CD4-positive, CD25-positive, alpha-beta regulatory T cell (primary cell): Measurements from ENCODE around the gene OR5AL1. TPM values are rescaled to one million over a fixed set of nuclear protein-coding genes. Genes with fewer than 3 reads are reported as not detected.

Experiments
- ATAC-seq, 2 donors: fragments of 150-1000 bp; cut with Tn5 transposase; one replicate each; pipeline ENCODE4 v1.10.0; 2021; ENCODE audit warnings: low read depth in 2 of 2, moderate number of reproducible peaks in 2 of 2, moderate library complexity in 1 of 2
- DNase-seq, 3 donors: peaks; one replicate each; pipeline versions ENCODE4 v3.0.0 to v3.0.0-alpha.2; 2012 to 2022; ENCODE audit warnings: mixed read lengths in 1 of 3
- H3K27ac ChIP-seq: one replicate; pipeline ENCODE4 v1.7.0; 2013; ENCODE audit warnings: mild to moderate bottlenecking, low read length; ENCODE audit not compliant: insufficient read depth, poor library complexity, severe bottlenecking
- H3K27me3 ChIP-seq: one replicate; pipeline ENCODE4 v1.7.0; 2013; ENCODE audit warnings: low read length; ENCODE audit not compliant: control insufficient read depth, insufficient read depth
- H3K36me3 ChIP-seq: one replicate; pipeline ENCODE4 v1.7.0; 2013; ENCODE audit warnings: mild to moderate bottlenecking, low read length, moderate library complexity; ENCODE audit not compliant: control insufficient read depth, insufficient read depth
- H3K4me1 ChIP-seq: 2 replicates; pipeline ENCODE4 v1.7.0; 2013; ENCODE audit warnings: mild to moderate bottlenecking, low read length; ENCODE audit not compliant: insufficient read depth, control insufficient read depth, poor library complexity, severe bottlenecking
- H3K4me3 ChIP-seq: one replicate; pipeline ENCODE4 v1.7.0; 2013; ENCODE audit warnings: low read depth, mild to moderate bottlenecking, low read length, moderate library complexity
- H3K9me3 ChIP-seq, 2 experiments: 1 replicate in 1 of 2; 2 replicates in 1 of 2; pipeline ENCODE4 v1.7.0; 2013; ENCODE audit warnings: low read length in 2 of 2, mild to moderate bottlenecking in 1 of 2, moderate library complexity in 1 of 2; ENCODE audit not compliant: control insufficient read depth in 2 of 2
- H3K27ac Mint-ChIP-seq, 3 donors: one replicate each; pipeline ENCODE4 v1.8.0; 2020 to 2022; ENCODE audit warnings: mild to moderate bottlenecking in 3 of 3, mixed read lengths in 3 of 3, moderate library complexity in 2 of 3
- H3K27me3 Mint-ChIP-seq: one replicate; pipeline ENCODE4 v1.8.0; 2022; ENCODE audit warnings: mild to moderate bottlenecking, mixed read lengths
- H3K36me3 Mint-ChIP-seq: one replicate; pipeline ENCODE4 v1.8.0; 2020; ENCODE audit warnings: mixed read lengths
- H3K4me1 Mint-ChIP-seq, 4 donors: one replicate each; pipeline ENCODE4 v1.8.0; 2020 to 2022; ENCODE audit warnings: mixed read lengths in 4 of 4, mild to moderate bottlenecking in 1 of 4
- H3K4me3 Mint-ChIP-seq, 4 donors: one replicate each; pipeline ENCODE4 v1.8.0; 2020 to 2022; ENCODE audit warnings: mild to moderate bottlenecking in 4 of 4, mixed read lengths in 4 of 4, moderate library complexity in 3 of 4
- H3K9me3 Mint-ChIP-seq, 7 donors: one replicate each; pipeline ENCODE4 v1.8.0; 2020 to 2022; ENCODE audit warnings: mixed read lengths in 7 of 7, mild to moderate bottlenecking in 3 of 7, moderate library complexity in 2 of 7
- polyA plus RNA-seq, 4 donors: library from polyadenylated mRNA; unstranded; fragments of 300-500 nt; fragmentation: Illumina TruSeq; gene quantifications; one replicate each; pipeline ENCODE4 v1.2.3, GENCODE V29; 2021
- total RNA-seq: library from RNA; stranded (reverse); gene quantifications from one replicate; pipeline ENCODE4 v1.2.3, GENCODE V29; 2022

The OR5AL1 gene
- total and polyA plus RNA-seq, 5 donors from 2014 or later: not detected

- no peak overlapping the region for H3K27ac Mint-ChIP-seq
- no peaks in the 10 kb centered on the region for H3K27me3 Mint-ChIP-seq
- peaks cover 0 to 2% of the 10 kb centered on the region in 2 experiments for H3K9me3 ChIP-seq
- H3K36me3 Mint-ChIP-seq: no peaks in the 10 kb centered on the region
- H3K4me1 Mint-ChIP-seq: no peaks in the 10 kb centered on the region
- no peak overlapping the region for H3K4me3 ChIP-seq
- no peaks in the 10 kb centered on the region for H3K36me3 ChIP-seq
- ATAC-seq (no peak), DNase-seq (no peak)
- no peak overlapping the region for H3K27ac ChIP-seq
- H3K27me3 ChIP-seq: no peaks in the 10 kb centered on the region
- no peaks in the 10 kb centered on the region for H3K4me1 ChIP-seq
- H3K4me3 Mint-ChIP-seq: no peak overlapping the region
- H3K9me3 Mint-ChIP-seq: peaks cover 1 to 18% (median 8%) of the 10 kb centered on the region in 7 donors
These were observed 41.0 kb downstream of the OR5AL1 start for GRCh38 chr11:56453521-56453920.

GRCh38 chr11:56457076-56457475 is 44.6 kb downstream of the OR5AL1 start:
- no peaks in the 10 kb centered on the region for H3K36me3 Mint-ChIP-seq
- no peaks in the 10 kb centered on the region for H3K27me3 ChIP-seq
- H3K4me3 Mint-ChIP-seq: no peak overlapping the region
- ATAC-seq (no peak), DNase-seq (no peak)
- H3K4me1 Mint-ChIP-seq: no peaks in the 10 kb centered on the region
- no peaks in the 10 kb centered on the region for H3K36me3 ChIP-seq
- no peak overlapping the region for H3K4me3 ChIP-seq
- H3K27me3 Mint-ChIP-seq: no peaks in the 10 kb centered on the region
- H3K4me1 ChIP-seq: no peaks in the 10 kb centered on the region
- H3K27ac ChIP-seq: no peak overlapping the region
- H3K27ac Mint-ChIP-seq: no peak overlapping the region
- H3K9me3 ChIP-seq: peaks cover 0 to 2% of the 10 kb centered on the region in 2 experiments
- H3K9me3 Mint-ChIP-seq: peaks cover 2 to 13% (median 7%) of the 10 kb centered on the region in 7 donors

Other genes starting within 250 kb of the OR5AL1 start
- gene OR5J2, start 236.1 kb upstream of the OR5AL1 start, total RNA-seq: not detected
- gene OR5J2, start 236.1 kb upstream of the OR5AL1 start, polyA plus RNA-seq: not detected
- gene OR5T2, start 178.4 kb upstream of the OR5AL1 start, total RNA-seq: not detected
- gene OR5T2, start 178.4 kb upstream of the OR5AL1 start, polyA plus RNA-seq: not detected
- not detected for gene OR5T3, start 160.4 kb upstream of the OR5AL1 start, total RNA-seq
- not detected for gene OR5T3, start 160.4 kb upstream of the OR5AL1 start, polyA plus RNA-seq
- not detected for gene OR5T1, start 138.5 kb upstream of the OR5AL1 start, total RNA-seq
- gene OR5T1, start 138.5 kb upstream of the OR5AL1 start, polyA plus RNA-seq: not detected
- not detected for gene OR8H1, start 120.4 kb upstream of the OR5AL1 start, total RNA-seq
- gene OR8H1, start 120.4 kb upstream of the OR5AL1 start, polyA plus RNA-seq: not detected
- not detected for gene OR8K3, start 97.6 kb upstream of the OR5AL1 start, total RNA-seq
- gene OR8K3, start 97.6 kb upstream of the OR5AL1 start, polyA plus RNA-seq: not detected
- not detected for gene OR8K1, start 66.7 kb upstream of the OR5AL1 start, total RNA-seq
- not detected for gene OR8K1, start 66.7 kb upstream of the OR5AL1 start, polyA plus RNA-seq
- gene OR8J1, start 58.4 kb upstream of the OR5AL1 start, total RNA-seq: not detected
- not detected for gene OR8J1, start 58.4 kb upstream of the OR5AL1 start, polyA plus RNA-seq
- gene OR8U1, start 37.1 kb upstream of the OR5AL1 start, total RNA-seq: not detected
- not detected for gene OR8U1, start 37.1 kb upstream of the OR5AL1 start, polyA plus RNA-seq
- not detected for gene OR5M3, start 60.7 kb downstream of the OR5AL1 start, total RNA-seq
- gene OR5M3, start 60.7 kb downstream of the OR5AL1 start, polyA plus RNA-seq: not detected
- not detected for gene OR5M8, start 78.7 kb downstream of the OR5AL1 start, total RNA-seq
- gene OR5M8, start 78.7 kb downstream of the OR5AL1 start, polyA plus RNA-seq: not detected
- gene OR5M11, start 130.6 kb downstream of the OR5AL1 start, total RNA-seq: not detected
- gene OR5M11, start 130.6 kb downstream of the OR5AL1 start, polyA plus RNA-seq: not detected
- not detected for gene OR5M10, start 165.0 kb downstream of the OR5AL1 start, total RNA-seq
- gene OR5M10, start 165.0 kb downstream of the OR5AL1 start, polyA plus RNA-seq: not detected
- gene OR5M1, start 202.2 kb downstream of the OR5AL1 start, total RNA-seq: not detected
- gene OR5M1, start 202.2 kb downstream of the OR5AL1 start, polyA plus RNA-seq: not detected
- gene OR5AP2, start 229.7 kb downstream of the OR5AL1 start, total RNA-seq: not detected
- not detected for gene OR5AP2, start 229.7 kb downstream of the OR5AL1 start, polyA plus RNA-seq